ENCODE data around the gene LILRB3.

Gene LILRB3

DNA sequence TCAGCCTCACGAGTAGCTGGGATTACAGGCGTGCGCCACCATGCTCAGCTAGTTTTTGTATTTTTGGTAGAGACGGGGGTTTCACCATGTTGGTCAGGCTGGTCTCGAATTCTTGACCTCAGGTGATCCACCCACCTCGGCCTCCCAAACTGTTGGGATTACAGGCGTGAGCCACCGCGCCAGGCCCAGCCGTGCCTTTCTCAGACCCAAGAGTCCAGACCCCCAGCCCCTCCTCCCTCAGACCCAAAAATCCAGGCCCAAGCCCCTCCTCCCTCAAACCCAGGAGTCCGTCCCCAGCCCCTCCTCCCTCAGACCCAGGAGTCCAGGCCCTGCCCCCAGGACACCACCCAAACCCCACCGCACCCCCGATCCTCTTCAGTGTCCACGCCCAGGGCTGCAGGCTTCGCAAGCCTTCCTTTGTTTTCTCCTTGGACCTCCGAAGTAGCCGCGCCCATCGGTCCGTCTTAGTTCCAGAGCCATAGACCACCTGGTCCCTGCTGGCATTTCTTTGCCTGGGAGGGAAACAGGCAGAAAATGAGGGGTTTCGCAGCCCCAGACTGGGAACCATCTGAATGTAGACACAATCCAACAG lies 53.6 kb downstream of the LILRB3 start:
- no peak overlapping the region for H3K4me3 ChIP-seq (ENCODE audit: low read length)
- DNase-seq (ENCODE audit: low read depth): no peak
- TF ChIP-seq, protein P1, sequence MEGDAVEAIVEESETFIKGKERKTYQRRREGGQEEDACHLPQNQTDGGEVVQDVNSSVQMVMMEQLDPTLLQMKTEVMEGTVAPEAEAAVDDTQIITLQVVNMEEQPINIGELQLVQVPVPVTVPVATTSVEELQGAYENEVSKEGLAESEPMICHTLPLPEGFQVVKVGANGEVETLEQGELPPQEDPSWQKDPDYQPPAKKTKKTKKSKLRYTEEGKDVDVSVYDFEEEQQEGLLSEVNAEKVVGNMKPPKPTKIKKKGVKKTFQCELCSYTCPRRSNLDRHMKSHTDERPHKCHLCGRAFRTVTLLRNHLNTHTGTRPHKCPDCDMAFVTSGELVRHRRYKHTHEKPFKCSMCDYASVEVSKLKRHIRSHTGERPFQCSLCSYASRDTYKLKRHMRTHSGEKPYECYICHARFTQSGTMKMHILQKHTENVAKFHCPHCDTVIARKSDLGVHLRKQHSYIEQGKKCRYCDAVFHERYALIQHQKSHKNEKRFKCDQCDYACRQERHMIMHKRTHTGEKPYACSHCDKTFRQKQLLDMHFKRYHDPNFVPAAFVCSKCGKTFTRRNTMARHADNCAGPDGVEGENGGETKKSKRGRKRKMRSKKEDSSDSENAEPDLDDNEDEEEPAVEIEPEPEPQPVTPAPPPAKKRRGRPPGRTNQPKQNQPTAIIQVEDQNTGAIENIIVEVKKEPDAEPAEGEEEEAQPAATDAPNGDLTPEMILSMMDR (IDR thresholded peaks at IDR 0.05; ENCODE audit: insufficient read depth, low read depth, low read length, missing control alignments): no peak

DNA sequence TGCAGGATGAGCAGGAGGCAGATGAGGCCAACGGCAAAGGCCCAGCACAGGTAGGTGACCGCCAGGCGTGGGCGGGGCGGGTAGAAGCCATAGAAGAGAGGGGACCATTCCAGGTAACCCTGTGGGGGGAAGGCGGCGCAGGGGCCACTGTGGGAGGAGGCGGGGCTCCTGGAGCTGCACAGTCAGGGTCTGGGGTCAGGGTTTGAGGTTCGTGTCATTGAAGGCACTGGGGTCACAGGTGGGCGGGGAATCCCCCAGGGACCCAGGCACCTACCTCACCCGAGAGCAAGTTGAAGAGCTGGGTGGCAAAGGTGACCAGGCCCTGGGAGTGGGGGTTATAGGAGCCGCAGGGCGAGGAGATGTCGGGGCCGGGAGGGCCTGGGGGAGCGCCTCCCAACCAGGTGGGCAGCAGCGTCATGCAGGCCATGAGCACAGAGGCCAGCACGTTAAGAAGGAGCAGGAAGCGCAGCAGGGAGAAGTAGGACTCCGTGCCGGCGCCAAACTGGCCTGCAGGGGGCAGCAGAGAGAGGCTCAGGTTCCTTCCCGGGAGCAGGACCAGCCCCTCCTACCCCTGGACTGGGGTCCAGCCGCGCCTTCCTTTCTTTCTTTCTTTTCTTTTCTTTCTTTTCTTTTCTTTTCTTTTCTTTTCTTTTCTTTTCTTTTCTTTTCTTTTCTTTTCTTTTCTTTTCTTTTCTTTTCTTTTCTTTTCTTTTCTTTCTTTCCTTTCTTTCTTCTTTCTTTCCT lies 54.5 kb downstream of the LILRB3 start:
- peak; percentile 83 for DNase-seq (ENCODE audit: low read depth)
- no peak overlapping the region for H3K4me3 ChIP-seq (ENCODE audit: low read length)
- TF ChIP-seq, protein P1 (IDR thresholded peaks at IDR 0.05; ENCODE audit: insufficient read depth, low read depth, low read length, missing control alignments): peak; percentile 81
